Heart left ventricle (tissue), 16 donors: Measurements from ENCODE around the gene CNTFR. TPM values are rescaled to one million over a fixed set of nuclear protein-coding genes. Genes with fewer than 3 reads are reported as not detected.

ENCODE experiments used
- ATAC-seq, 4 donors: fragments of 200-7000 bp; cut with Tn5 transposase; one replicate each; pipeline ENCODE4 v1.9.1; 2020 to 2022; ENCODE audit warnings: moderate library complexity in 4 of 4, mild to moderate bottlenecking in 3 of 4, moderate number of reproducible peaks in 1 of 4
- DNase-seq, 5 donors: peaks; one replicate each; pipeline ENCODE4 v3.0.0-alpha.2; 2020
- H3K27ac ChIP-seq, 12 donors: fragments of 200-600 bp; sonication (generic) in 4 of 12; one replicate each; pipeline versions ENCODE4 v1.5.0 to v1.8.0; 2016 to 2022; ENCODE audit warnings: mild to moderate bottlenecking in 2 of 12
- H3K27me3 ChIP-seq, 9 donors: fragments of 200-600 bp; sonication (generic) in 2 of 9; one replicate each; pipeline versions ENCODE4 v1.5.1 to v1.8.0; 2016 to 2022; ENCODE audit warnings: mild to moderate bottlenecking in 3 of 9
- H3K36me3 ChIP-seq, 9 donors: fragments of 200-600 bp; sonication (generic) in 2 of 9; one replicate each; pipeline versions ENCODE4 v1.5.0 to v1.8.0; 2018 to 2022; ENCODE audit warnings: mild to moderate bottlenecking in 2 of 9
- H3K4me1 ChIP-seq, 12 donors: fragments of 200-600 bp; sonication (generic) in 4 of 12; one replicate each; pipeline versions ENCODE4 v1.5.0 to v1.8.0; 2016 to 2022; ENCODE audit warnings: mild to moderate bottlenecking in 3 of 12
- H3K4me3 ChIP-seq, 12 donors: fragments of 200-600 bp; sonication (generic) in 4 of 12; one replicate each; pipeline versions ENCODE4 v1.5.0 to v1.8.0; 2017 to 2022; ENCODE audit warnings: mild to moderate bottlenecking in 9 of 12, moderate library complexity in 4 of 12
- H3K9me3 ChIP-seq, 12 donors: fragments of 200-600 bp; sonication (generic) in 4 of 12; one replicate each; pipeline versions ENCODE4 v1.5.0 to v1.8.0; 2016 to 2022; ENCODE audit warnings: mild to moderate bottlenecking in 1 of 12
- CTCF ChIP-seq, 12 donors: fragments of 200-600 bp; sonication (generic) in 4 of 12; IDR thresholded peaks; one replicate each; pipeline versions ENCODE4 v1.5.0 to v1.8.0; 2018 to 2022; ENCODE audit warnings: antibody characterized with exemption in 12 of 12, mild to moderate bottlenecking in 5 of 12
- POLR2A ChIP-seq, 2 donors: fragments of 450-650 bp; IDR thresholded peaks; one replicate each; pipeline ENCODE4 v1.6.1; 2017; ENCODE audit warnings: antibody characterized with exemption in 2 of 2, mild to moderate bottlenecking in 2 of 2, moderate library complexity in 2 of 2
- WGBS, 4 donors: extraction: QIAGEN DNeasy Blood & Tissue Kit in 2 of 4; methylation state at CpG; one replicate each; pipeline versions ENCODE4 v1.1.5 to v1.1.7; 2013 to 2018; 5-methylcytosine and 5-hydroxymethylcytosine counted together
- intact Hi-C, 10 donors: fragments of 100-400 bp; cut with DNase I; formaldehyde crosslinking; loops; one replicate each; pipeline versions ENCODE4 v1.11.1 to v1.14.2; 2022
- polyA plus RNA-seq, 2 donors: library from polyadenylated mRNA; stranded (reverse); fragments of 200-250 nt; gene quantifications; one replicate each; pipeline ENCODE4 v1.2.3, GENCODE V29; 2013
- total RNA-seq, 9 donors: library from RNA; depleted of rRNA in 2 of 9; stranded (reverse); fragments of >200 nt in 2 of 9; fragmentation: NEBNext Ultra II Directional in 3 of 9; extraction: Animal tissue kit (Norgen Biotek cat#: 25700) in 3 of 9; gene quantifications; one replicate each; pipeline versions ENCODE4 v1.1.0 to v1.2.4, GENCODE V29; 2016 to 2023
- donor health status: ischemic (EF 13 %, LVEDD 7.1; RV severe dilation, severe dysfunction).
- donor health status: healthy with polysubstance abuse.
- donor health status: DM: no; HTN: yes; CAD: no.
- donor health status: DM: no; HTN: no; CAD: no.
- donor health status: ischemic (EF 25% LVEDD 6.9; RV normal size, moderate dysfunction).
- donor health status: ischemic (EF 25% LVEDD 5.7; RV mildly dilated, moderate dysfunction).
- donor health status: healthy.
- donor health status: DM: yes; HTN: yes; CAD: no.
- donor health status: ischemic (EF 35%, LVEDD 5.7; RV mildly dilated, moderate dysfunction).
- donor health status: nonischemic (EF 11% LVEDD 7.7; RV severe dilation, severe dysfunction).
- donor health status: DM: yes; HTN: yes; CAD: no.
- donor health status: PGD.
- donor health status: ischemic (EF 29% LVEDD 5.4; RV normal size, mild dysfunction).
- donor health status: nonischemic (EF 23%, LVEDD 6.1; RV moderate dilation, normal function).

The CNTFR gene
- total and polyA plus RNA-seq, 11 donors = 0.43 to 9.8 (median 2.0) TPM

- Histone ChIP-seq H3K36me3 (no peaks in the 10 kb centered on the region), H3K9me3 (no peaks in the 10 kb centered on the region), H3K27me3 (peaks cover 0 to 51% (median 15%) of the 10 kb centered on the region in 9 donors), H3K4me3 (no peak overlapping the region), H3K27ac (no peak overlapping the region), H3K4me1 (peaks cover 0 to 30% (median 10%) of the 10 kb centered on the region in 12 donors)
- ATAC-seq = peak; percentile 36 to 73 (median 68)
- intact Hi-C loops = no loop called here
- TF ChIP-seq CTCF (IDR thresholded peaks at IDR 0.05) = no peak
- TF ChIP-seq POLR2A (IDR thresholded peaks at IDR 0.05) = no peak
- WGBS, 4 donors = 15 to 27% (median 18%) methylated on average over 17 of the region's 17 CpGs
- DNase-seq = peak in 2 of 5 donors; percentile 49 to 53
Observed at GRCh38 chr9:34579104-34579807, 10.3 kb downstream of the CNTFR start.

- Histone ChIP-seq H3K27me3 (peaks cover 0 to 51% (median 15%) of the 10 kb centered on the region in 9 donors), H3K36me3 (no peaks in the 10 kb centered on the region), H3K27ac (peak overlapping the region in 1 of 12 donors; percentile 5), H3K9me3 (no peaks in the 10 kb centered on the region), H3K4me3 (peak overlapping the region in 10 of 12 donors; percentile 6 to 45 (median 38)), H3K4me1 (peaks cover 0 to 30% (median 10%) of the 10 kb centered on the region in 12 donors)
- ATAC-seq (peak in 3 of 4 donors; percentile 22 to 68 (median 51)), DNase-seq (peak in 2 of 5 donors; percentile 36 to 70)
- TF ChIP-seq CTCF (IDR thresholded peaks at IDR 0.05) = no peak
- intact Hi-C loops = no loop called here
- 28 to 30% (median 28%) methylated on average over 25 to 28 of the region's 28 CpGs for WGBS, 4 donors
Observed at GRCh38 chr9:34578241-34579103, 11.1 kb downstream of the CNTFR start.

GRCh38 chr9:34577400-34578240, 11.9 kb downstream of the CNTFR start:
- Histone ChIP-seq H3K4me3 (peak overlapping the region in 10 of 12 donors; percentile 6 to 45 (median 38)), H3K27me3 (peaks cover 0 to 51% (median 15%) of the 10 kb centered on the region in 9 donors), H3K4me1 (peaks cover 0 to 30% (median 10%) of the 10 kb centered on the region in 12 donors), H3K27ac (peak overlapping the region in 1 of 12 donors; percentile 5), H3K36me3 (no peaks in the 10 kb centered on the region), H3K9me3 (no peaks in the 10 kb centered on the region)
- 10 to 13% (median 11%) methylated on average over 15 to 62 of the region's 62 CpGs for WGBS, 4 donors
- ATAC-seq (no peak), DNase-seq (no peak)
- intact Hi-C loops = no loop called here
- TF ChIP-seq CTCF (IDR thresholded peaks at IDR 0.05) (no peak), POLR2A (IDR thresholded peaks at IDR 0.05) (no peak)
